Erythroblast (primary cell): ENCODE data around the gene TMEM52.

ENCODE experiments used
- GATA1 ChIP-seq: IDR thresholded peaks from 2 replicates; pipeline ENCODE4 v1.6.1; 2011; ENCODE audit warnings: low read depth, mild to moderate bottlenecking, control low read depth, low read length, moderate library complexity
- POLR2A ChIP-seq: IDR thresholded peaks from 2 replicates; pipeline ENCODE4 v1.6.1; 2011; ENCODE audit warnings: mild to moderate bottlenecking, low read length

- TF ChIP-seq POLR2A (no peak), GATA1 (no peak)
These were observed 10.8 kb upstream of the TMEM52 start for GRCh38 chr1:1929639-1930545.
